Measurements from ENCODE around the gene KCTD15. TPM values are rescaled to one million over a fixed set of nuclear protein-coding genes. Genes with fewer than 3 reads are reported as not detected.

Gene KCTD15
- total and polyA plus RNA-seq, 2 donors (not counting 3 experiments of a cell fraction or from before 2014, with no cell fraction given): 49.5 to 51.8 TPM

GRCh38 chr19:33808399-33808798, 11.7 kb downstream of the KCTD15 start:
- DNase-seq (ENCODE audit: low read depth, low spot score) (no peak), FAIRE-seq (no peak)
- Histone ChIP-seq H2AFZ (ENCODE audit: low read depth, low read length) (no peak overlapping the region), H3K4me3 (replicated peaks in 1 of 3; ENCODE audit: insufficient read depth in 1 of 3, low read depth in 1 of 3, low read length in 3 of 3) (no peak overlapping the region), H3K79me2 (ENCODE audit: control insufficient read depth, insufficient read depth, low read length) (peaks cover 4% of the 10 kb centered on the region), H3K9ac (replicated peaks; ENCODE audit: extremely low read depth, insufficient read depth, low read length) (no peak overlapping the region), H3K36me3 (ENCODE audit: control insufficient read depth in 2 of 2, extremely low read depth in 1 of 2, insufficient read depth in 2 of 2, low read length in 2 of 2) (peaks cover 2 to 60% of the 10 kb centered on the region in 2 experiments), H3K27ac (ENCODE audit: insufficient read depth, low read depth, low read length) (no peak overlapping the region), H3K9me1 (replicated peaks; ENCODE audit: control insufficient read depth, extremely low read depth, insufficient read depth, low read length) (no peaks in the 10 kb centered on the region), H4K20me1 (replicated peaks; ENCODE audit: control insufficient read depth, extremely low read depth, insufficient read depth, low read length) (no peaks in the 10 kb centered on the region), H3K4me2 (ENCODE audit: insufficient read depth, low read length) (no peak overlapping the region), H3K27me3 (ENCODE audit: control insufficient read depth in 2 of 2, insufficient read depth in 2 of 2, low read length in 2 of 2) (no peaks in the 10 kb centered on the region), H3K9me3 (replicated peaks; ENCODE audit: control insufficient read depth, insufficient read depth, low read length) (no peaks in the 10 kb centered on the region), H3K4me1 (ENCODE audit: control insufficient read depth, extremely low read depth, insufficient read depth, low read length) (peaks cover 7% of the 10 kb centered on the region)
- no TSS peak for BruUV-seq (replicated peaks)
- ChIA-PET POLR2A (no interaction called here), CTCF (no interaction called here)
- intact Hi-C loops (cut with micrococcal nuclease) (no loop called here), dilution Hi-C loops (cut with MboI; ENCODE audit: extremely low pct_ligation_motif_present, low sequenced_read_pairs) (no loop called here)
- no peak for TF ChIP-seq MYC (IDR thresholded peaks at IDR 0.05; ENCODE audit: low read depth, low read length)
- no peak for TF ChIP-seq POLR2A (IDR thresholded peaks at IDR 0.05; ENCODE audit: low read depth, low read length)
- no peak for TF ChIP-seq EZH2 (IDR thresholded peaks at IDR 0.05; ENCODE audit: borderline replicate concordance, low read depth, low read length, severe bottlenecking)
- no peak for TF ChIP-seq MAX (IDR thresholded peaks at IDR 0.05; ENCODE audit: insufficient read depth, insufficient read length)
- TF ChIP-seq JUN (IDR thresholded peaks at IDR 0.05; ENCODE audit: borderline replicate concordance, insufficient read depth, insufficient read length, low read depth): no peak

DNA sequence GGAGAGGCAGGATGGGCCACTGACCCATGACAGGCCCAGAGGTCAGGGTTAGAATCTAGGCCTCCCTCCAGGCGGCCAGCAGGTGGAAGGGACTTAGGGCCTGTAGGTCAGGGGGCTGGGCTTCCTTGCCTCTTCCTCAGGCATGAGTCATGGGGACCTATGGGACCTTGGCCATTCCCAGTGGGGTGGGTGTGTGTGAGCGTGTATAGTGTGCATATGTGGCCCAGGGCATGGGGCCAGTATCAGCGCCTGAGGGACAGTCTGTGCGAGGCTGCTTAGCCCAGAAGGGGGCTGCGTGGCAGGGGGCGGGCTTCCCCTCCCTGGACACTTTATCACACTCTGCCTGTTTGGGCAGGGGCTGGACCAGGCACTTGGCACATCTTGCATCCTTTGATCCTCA, 13.3 kb downstream of the KCTD15 start:
- BruUV-seq (replicated peaks): no TSS peak
- DNase-seq (ENCODE audit: low read depth, low spot score): peak; percentile 58

More for the DNA sequence above, 13.3 kb downstream of the KCTD15 start:
- ChIA-PET CTCF (interaction anchor here (0.7 to 1.4 kb wide), 3 partner anchors 10 to 286 kb away, joined by 3 to 4 read pairs (median 3); no protein-coding TSS in a partner anchor), POLR2A (no interaction called here)
- intact Hi-C loops (cut with micrococcal nuclease): loop anchor here (1.0 kb wide), 1 partner anchor 10 kb away; no protein-coding TSS in a partner anchor
- no peak for FAIRE-seq
- H3K36me3 ChIP-seq (ENCODE audit: control insufficient read depth in 2 of 2, extremely low read depth in 1 of 2, insufficient read depth in 2 of 2, low read length in 2 of 2): peaks cover 2 to 49% of the 10 kb centered on the region in 2 experiments
- H3K79me2 ChIP-seq (ENCODE audit: control insufficient read depth, insufficient read depth, low read length): no peaks in the 10 kb centered on the region
- H3K4me2 ChIP-seq (ENCODE audit: insufficient read depth, low read length): no peak overlapping the region
- no peak overlapping the region for H3K27ac ChIP-seq (ENCODE audit: insufficient read depth, low read depth, low read length)
- no peaks in the 10 kb centered on the region for H3K9me1 ChIP-seq (replicated peaks; ENCODE audit: control insufficient read depth, extremely low read depth, insufficient read depth, low read length)
- H3K9ac ChIP-seq (replicated peaks; ENCODE audit: extremely low read depth, insufficient read depth, low read length): no peak overlapping the region
- H3K9me3 ChIP-seq (replicated peaks; ENCODE audit: control insufficient read depth, insufficient read depth, low read length): no peaks in the 10 kb centered on the region
- no peaks in the 10 kb centered on the region for H3K27me3 ChIP-seq (ENCODE audit: control insufficient read depth in 2 of 2, insufficient read depth in 2 of 2, low read length in 2 of 2)
- H3K4me3 ChIP-seq (replicated peaks in 1 of 3; ENCODE audit: insufficient read depth in 1 of 3, low read depth in 1 of 3, low read length in 3 of 3): no peak overlapping the region
- no peak for TF ChIP-seq MYC (IDR thresholded peaks at IDR 0.05; ENCODE audit: low read depth, low read length)
- dilution Hi-C loops (cut with MboI; ENCODE audit: extremely low pct_ligation_motif_present, low sequenced_read_pairs): no loop called here
- H2AFZ ChIP-seq (ENCODE audit: low read depth, low read length): no peak overlapping the region
- H4K20me1 ChIP-seq (replicated peaks; ENCODE audit: control insufficient read depth, extremely low read depth, insufficient read depth, low read length): no peaks in the 10 kb centered on the region
- peaks cover 7% of the 10 kb centered on the region for H3K4me1 ChIP-seq (ENCODE audit: control insufficient read depth, extremely low read depth, insufficient read depth, low read length)
